ENCODE measurements around the gene BGN. TPM values are rescaled to one million over a fixed set of nuclear protein-coding genes. Genes with fewer than 3 reads are reported as not detected.

The BGN gene
- polyA plus RNA-seq, 6 donors from 2014 or later = not detected

- H3K36me3 Mint-ChIP-seq = peaks cover 0 to 7% of the 10 kb centered on the region in 2 donors
- ATAC-seq (ENCODE audit: low read depth in 2 of 2) (no peak), DNase-seq (no peak)
- H3K27ac Mint-ChIP-seq = peak overlapping the region in 2 of 6 donors; percentile 30 to 66
- H3K4me3 Mint-ChIP-seq = peak overlapping the region in 3 of 8 donors; percentile 12 to 80 (median 72)
- H3K27me3 Mint-ChIP-seq = no peaks in the 10 kb centered on the region
- peaks cover 0 to 1% (median 0%) of the 10 kb centered on the region in 7 donors for H3K9me3 Mint-ChIP-seq
- H3K4me1 Mint-ChIP-seq = peaks cover 12 to 25% (median 14%) of the 10 kb centered on the region in 3 donors
These were observed 26.7 kb upstream of the BGN start for GRCh38 chrX:153468008-153468580.

- peak; percentile 46 to 51 for ATAC-seq (ENCODE audit: low read depth in 2 of 2)
- Mint-ChIP-seq H3K27me3 (no peaks in the 10 kb centered on the region), H3K27ac (peak overlapping the region in 1 of 6 donors; percentile 70), H3K4me3 (peak overlapping the region; percentile 74 to 92 (median 84)), H3K9me3 (peaks cover 0 to 1% (median 0%) of the 10 kb centered on the region in 7 donors), H3K36me3 (peaks cover 0 to 7% of the 10 kb centered on the region in 2 donors), H3K4me1 (peaks cover 6 to 22% (median 13%) of the 10 kb centered on the region in 3 donors)
- DNase-seq = no peak
These were observed 24.9 kb upstream of the BGN start for GRCh38 chrX:153469811-153470410.

DNA sequence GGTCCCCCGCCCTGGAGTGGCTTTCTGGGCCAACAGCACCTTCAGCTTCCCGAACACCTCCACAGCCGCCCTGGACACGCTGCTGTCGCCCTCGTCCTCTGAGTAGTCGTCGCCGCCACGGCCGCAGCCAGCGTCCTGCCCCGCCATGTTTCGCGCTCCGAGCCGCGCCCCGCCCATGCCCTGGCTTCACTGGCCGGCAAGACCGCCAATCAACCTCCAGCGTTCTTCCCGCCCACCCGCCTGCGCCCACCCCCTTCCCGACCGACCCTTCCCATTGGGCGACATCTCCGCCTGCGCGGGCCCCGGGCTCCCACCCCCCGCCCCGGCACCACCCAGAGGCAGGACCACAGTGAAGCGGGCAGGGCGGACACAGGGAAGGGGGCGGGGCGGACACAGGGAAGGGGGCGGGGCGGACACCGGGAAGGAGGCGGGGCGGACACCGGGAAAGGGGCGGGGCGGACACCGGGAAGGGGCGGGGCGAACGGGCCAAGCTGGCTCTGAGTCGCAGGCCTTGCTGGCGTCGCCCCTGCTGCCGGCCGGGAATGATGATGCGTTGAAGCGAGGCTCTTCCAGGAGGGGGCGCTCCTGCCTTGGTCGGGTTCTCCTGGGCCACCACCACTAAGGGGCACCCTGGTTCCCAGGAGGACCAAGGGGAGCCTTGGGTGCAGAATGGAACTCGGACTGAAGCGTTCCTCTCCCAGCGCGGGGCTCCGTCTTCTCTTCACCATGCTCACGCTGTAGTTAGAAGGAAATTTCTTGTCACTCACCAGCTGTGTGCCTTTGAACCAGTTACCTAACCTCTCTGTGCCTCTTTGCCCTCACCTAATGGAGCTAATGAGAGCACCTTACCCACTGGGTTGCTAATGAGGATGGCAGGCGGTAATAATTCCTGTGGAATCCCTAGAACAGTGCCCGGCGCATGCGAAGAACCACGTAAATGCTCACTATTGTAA is 24.1 kb upstream of the BGN start, which contains the start of gene HAUS7:
HAUS7 (minus strand) TSS at position 166 of the 953 bp plus-strand sequence; CDS start at position 147, 19 bp downstream.
- H3K36me3 Mint-ChIP-seq = peaks cover 0 to 7% of the 10 kb centered on the region in 2 donors
- ATAC-seq (ENCODE audit: low read depth in 2 of 2) (peak; percentile 77), DNase-seq (peak; percentile 75)
- peaks cover 0 to 1% (median 0%) of the 10 kb centered on the region in 7 donors for H3K9me3 Mint-ChIP-seq
- H3K4me1 Mint-ChIP-seq = peaks cover 6 to 22% (median 13%) of the 10 kb centered on the region in 3 donors
- no peaks in the 10 kb centered on the region for H3K27me3 Mint-ChIP-seq
- H3K4me3 Mint-ChIP-seq = peak within 1 kb of the TSS; percentile 74 to 92 (median 84)
- H3K27ac Mint-ChIP-seq = peak within 1 kb of the TSS in 3 of 6 donors; percentile 11 to 70 (median 65)

- H3K27ac Mint-ChIP-seq = no peak overlapping the region
These were observed 23.0 kb upstream of the BGN start for GRCh38 chrX:153471663-153472280.

DNA sequence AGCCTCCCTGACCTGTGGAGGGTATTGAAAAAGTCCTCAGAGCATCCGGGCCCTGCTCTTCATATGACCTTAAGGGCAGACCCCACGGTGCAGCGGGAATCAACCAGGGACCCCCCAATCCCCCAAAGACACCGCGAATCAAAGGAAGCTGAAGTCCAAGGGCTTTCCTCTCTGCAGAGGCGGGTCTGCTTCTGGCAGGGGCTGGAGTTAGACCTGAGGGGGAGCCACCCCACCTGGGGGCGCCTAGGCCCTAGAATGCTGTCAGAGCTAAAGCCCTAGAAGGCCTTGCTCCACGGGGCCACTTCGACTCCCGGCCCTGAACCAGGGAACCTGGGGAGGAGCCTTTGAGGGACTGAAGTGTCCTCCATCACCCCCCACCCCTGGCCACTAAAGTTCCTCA is 21.7 kb upstream of the BGN start:
- Mint-ChIP-seq H3K4me1 (peaks cover 0 to 16% (median 7%) of the 10 kb centered on the region in 3 donors), H3K36me3 (no peaks in the 10 kb centered on the region), H3K4me3 (peak overlapping the region in 6 of 8 donors; percentile 26 to 80 (median 54)), H3K27ac (peak overlapping the region in 1 of 6 donors; percentile 71), H3K9me3 (peaks cover 0 to 1% (median 0%) of the 10 kb centered on the region in 7 donors), H3K27me3 (peaks cover 0 to 6% (median 6%) of the 10 kb centered on the region in 3 donors)
- ATAC-seq (ENCODE audit: low read depth in 2 of 2) (no peak), DNase-seq (no peak)

More at GRCh38 chrX:153471663-153472280, 23.0 kb upstream of the BGN start:
- Mint-ChIP-seq H3K27me3 (no peaks in the 10 kb centered on the region), H3K36me3 (peaks cover 0 to 7% of the 10 kb centered on the region in 2 donors), H3K4me3 (peak overlapping the region in 4 of 8 donors; percentile 37 to 74 (median 46)), H3K4me1 (peaks cover 6 to 22% (median 13%) of the 10 kb centered on the region in 3 donors), H3K9me3 (peaks cover 0 to 1% (median 0%) of the 10 kb centered on the region in 7 donors)
- no peak for ATAC-seq (ENCODE audit: low read depth in 2 of 2)
- no peak for DNase-seq

GRCh38 chrX:153474266-153474665 is 20.5 kb upstream of the BGN start:
- Mint-ChIP-seq H3K36me3 (no peaks in the 10 kb centered on the region), H3K27ac (no peak overlapping the region), H3K4me3 (peak overlapping the region in 6 of 8 donors; percentile 29 to 73 (median 64)), H3K9me3 (peaks cover 0 to 1% (median 0%) of the 10 kb centered on the region in 7 donors), H3K4me1 (peaks cover 0 to 12% (median 7%) of the 10 kb centered on the region in 3 donors), H3K27me3 (peaks cover 0 to 12% (median 10%) of the 10 kb centered on the region in 3 donors)
- ATAC-seq (ENCODE audit: low read depth in 2 of 2) (no peak), DNase-seq (no peak)

DNA sequence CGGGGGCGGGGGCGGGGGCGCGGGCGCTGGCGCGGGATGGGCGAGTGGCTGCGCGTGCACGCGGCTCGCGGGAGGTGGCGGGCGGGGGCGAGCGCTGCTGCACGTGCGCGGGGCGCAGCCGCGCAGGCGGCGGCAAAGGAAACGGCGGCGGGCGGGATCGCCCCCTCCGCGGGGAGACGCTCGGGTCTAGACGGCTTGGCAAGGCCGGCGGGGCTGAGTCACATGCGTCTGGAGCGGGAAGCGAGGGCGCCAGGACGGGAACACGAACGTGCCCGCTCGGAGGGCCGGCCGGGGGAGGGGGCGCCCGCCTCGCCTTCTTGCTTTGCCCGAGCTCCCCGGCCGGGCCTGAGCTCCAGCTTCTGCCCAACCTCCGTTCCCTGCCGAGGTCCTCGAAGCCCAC is 20.1 kb upstream of the BGN start:
- peak; percentile 33 for DNase-seq
- Mint-ChIP-seq H3K27me3 (peaks cover 0 to 12% (median 10%) of the 10 kb centered on the region in 3 donors), H3K9me3 (peaks cover 0 to 1% (median 0%) of the 10 kb centered on the region in 7 donors), H3K36me3 (no peaks in the 10 kb centered on the region), H3K27ac (no peak overlapping the region), H3K4me1 (peaks cover 0 to 7% (median 4%) of the 10 kb centered on the region in 3 donors), H3K4me3 (peak overlapping the region in 2 of 8 donors; percentile 65)
- ATAC-seq (ENCODE audit: low read depth in 2 of 2) = no peak

DNA sequence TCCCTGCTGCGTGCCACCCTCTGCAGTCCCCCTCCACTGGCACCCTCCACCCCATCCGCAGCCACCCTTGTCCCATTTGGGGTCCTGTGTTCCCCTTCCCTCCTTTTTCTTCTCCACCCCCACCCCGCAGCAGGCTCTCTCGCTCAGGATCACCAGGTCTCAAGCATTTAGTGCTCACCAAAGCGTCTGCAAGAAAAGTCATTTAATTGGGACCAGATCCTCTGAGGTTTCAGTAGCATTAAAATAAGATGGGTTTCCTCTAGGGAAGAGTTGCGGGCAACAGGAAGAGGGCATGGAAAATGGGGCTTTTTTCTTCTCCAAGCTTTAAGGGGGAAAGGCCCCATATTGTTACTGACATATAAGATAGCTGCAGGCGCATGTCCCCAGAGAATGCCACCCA is 19.5 kb upstream of the BGN start:
- H3K27ac Mint-ChIP-seq = no peak overlapping the region
- ATAC-seq (ENCODE audit: low read depth in 2 of 2) = no peak

DNA sequence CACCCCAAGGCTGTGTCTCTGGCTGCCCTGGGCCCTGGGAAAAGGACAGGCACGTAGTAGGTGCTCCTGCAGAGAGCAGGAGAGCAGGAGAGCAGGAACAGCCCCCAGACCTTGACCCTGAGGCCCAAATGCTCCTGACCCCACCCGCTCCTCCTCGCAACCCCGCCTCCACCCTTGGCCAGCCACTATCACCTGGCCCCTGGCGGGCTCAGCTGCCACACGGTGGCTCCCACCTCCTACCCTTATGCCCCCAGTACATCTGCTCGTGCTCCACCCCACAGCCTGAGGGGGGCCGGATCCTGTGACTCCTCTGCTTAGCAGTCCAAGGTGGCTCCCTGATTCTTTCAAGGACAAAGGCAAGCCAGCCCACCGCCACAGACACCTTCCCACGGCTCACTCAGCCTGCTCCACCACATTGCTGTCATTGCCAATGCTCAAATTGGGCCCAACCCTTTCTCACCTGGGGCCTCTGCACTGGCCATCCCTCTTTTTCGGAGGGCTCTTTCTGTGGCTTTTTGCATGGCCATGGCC is 19.0 kb upstream of the BGN start:
- H3K4me1 Mint-ChIP-seq = peaks cover 0 to 6% (median 3%) of the 10 kb centered on the region in 3 donors
- no peak overlapping the region for H3K27ac Mint-ChIP-seq
- H3K27me3 Mint-ChIP-seq = peaks cover 0 to 12% (median 10%) of the 10 kb centered on the region in 3 donors
- ATAC-seq (ENCODE audit: low read depth in 2 of 2) (no peak), DNase-seq (no peak)
- H3K4me3 Mint-ChIP-seq = peak overlapping the region in 4 of 8 donors; percentile 42 to 86 (median 62)
- no peaks in the 10 kb centered on the region for H3K36me3 Mint-ChIP-seq
- H3K9me3 Mint-ChIP-seq = peaks cover 0 to 1% (median 0%) of the 10 kb centered on the region in 7 donors

More for the DNA sequence above, 19.5 kb upstream of the BGN start:
- DNase-seq = no peak
- Mint-ChIP-seq H3K9me3 (peaks cover 0 to 1% (median 0%) of the 10 kb centered on the region in 7 donors), H3K4me1 (peaks cover 0 to 7% (median 3%) of the 10 kb centered on the region in 3 donors), H3K4me3 (peak overlapping the region in 7 of 8 donors; percentile 53 to 86 (median 65)), H3K36me3 (no peaks in the 10 kb centered on the region), H3K27me3 (peaks cover 0 to 12% (median 10%) of the 10 kb centered on the region in 3 donors)

GRCh38 chrX:153476666-153477363 is 18.0 kb upstream of the BGN start:
- H3K36me3 Mint-ChIP-seq = no peaks in the 10 kb centered on the region
- no peak overlapping the region for H3K4me3 Mint-ChIP-seq
- H3K4me1 Mint-ChIP-seq = peaks cover 0 to 3% (median 3%) of the 10 kb centered on the region in 3 donors
- no peak for DNase-seq
- no peak for ATAC-seq (ENCODE audit: low read depth in 2 of 2)
- H3K27me3 Mint-ChIP-seq = peaks cover 0 to 12% (median 10%) of the 10 kb centered on the region in 3 donors
- H3K9me3 Mint-ChIP-seq = no peaks in the 10 kb centered on the region
- H3K27ac Mint-ChIP-seq = no peak overlapping the region

DNA sequence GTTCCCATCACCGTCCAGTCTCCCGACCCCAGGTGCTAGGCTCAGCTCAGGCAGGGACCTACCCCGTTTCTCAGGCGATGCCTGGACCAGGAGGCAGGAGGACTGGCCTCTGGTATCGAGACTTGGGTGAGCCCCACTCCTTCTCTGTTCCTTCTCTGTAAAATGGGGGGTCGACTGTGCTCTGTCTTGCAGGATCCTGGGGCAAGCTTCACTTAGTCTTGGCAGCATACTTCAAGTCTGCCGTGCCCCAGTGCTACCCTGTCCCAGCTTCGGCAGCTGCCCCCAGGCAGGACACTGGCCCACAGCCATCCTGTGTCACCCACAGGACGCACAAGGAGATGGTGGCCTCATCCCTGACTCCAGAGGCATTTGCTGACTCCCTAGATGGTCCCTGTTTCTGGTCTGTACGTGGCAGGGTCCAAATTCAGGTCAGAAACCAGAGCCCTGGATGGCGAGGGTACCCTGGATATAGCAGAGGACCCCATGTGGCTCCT is 17.4 kb upstream of the BGN start:
- no peaks in the 10 kb centered on the region for H3K9me3 Mint-ChIP-seq
- H3K4me1 Mint-ChIP-seq = peaks cover 0 to 3% (median 3%) of the 10 kb centered on the region in 3 donors
- no peak overlapping the region for H3K27ac Mint-ChIP-seq
- ATAC-seq (ENCODE audit: low read depth in 2 of 2) (no peak), DNase-seq (no peak)
- peaks cover 0 to 12% (median 10%) of the 10 kb centered on the region in 3 donors for H3K27me3 Mint-ChIP-seq
- H3K36me3 Mint-ChIP-seq = no peaks in the 10 kb centered on the region
- no peak overlapping the region for H3K4me3 Mint-ChIP-seq
